Activated T-cell treated with anti-CD3 and anti-CD28 coated beads, Interleukin-2, amount 50 U/mL, for 4 hours (primary cell): ENCODE results near the gene EPN1. TPM values are rescaled to one million over a fixed set of nuclear protein-coding genes. Genes with fewer than 3 reads are reported as not detected.

ENCODE experiments used
- total RNA-seq, 3 donors: library from RNA; stranded (reverse); gene quantifications; one replicate each; pipeline ENCODE4 v1.2.1, GENCODE V29; 2021

The EPN1 gene
- total RNA-seq, 3 donors from 2014 or later: 55.0 to 61.4 (median 55.2) TPM

Other genes starting within 250 kb of the EPN1 start
- gene SHISA7, start 231.9 kb upstream of the EPN1 start, total RNA-seq: not detected
- gene ISOC2, start 213.6 kb upstream of the EPN1 start, total RNA-seq: 10 to 100 TPM; 63.2 to 65.1 (median 64.5) TPM
- not detected for gene C19orf85, start 210.5 kb upstream of the EPN1 start, total RNA-seq
- 10 to 100 TPM; 11.0 to 12.6 (median 12.1) TPM for gene ZNF628, start 198.6 kb upstream of the EPN1 start, total RNA-seq
- 10 to 100 TPM; 16.0 to 23.4 (median 17.6) TPM for gene NAT14, start 190.0 kb upstream of the EPN1 start, total RNA-seq
- under 1 TPM; 0.29 to 0.66 (median 0.38) TPM for gene SSC5D, start 186.8 kb upstream of the EPN1 start, total RNA-seq
- gene SBK2, start 138.1 kb upstream of the EPN1 start, total RNA-seq: not detected
- not detected for gene SBK3, start 129.7 kb upstream of the EPN1 start, total RNA-seq
- 10 to 100 TPM; 10.1 to 12.2 (median 11.0) TPM for gene ZNF579, start 94.4 kb upstream of the EPN1 start, total RNA-seq
- 10 to 100 TPM; 31.4 to 35.5 (median 34.4) TPM for gene FIZ1, start 75.7 kb upstream of the EPN1 start, total RNA-seq
- 10 to 100 TPM; 12.5 to 12.6 (median 12.6) TPM for gene ZNF524, start 74.9 kb upstream of the EPN1 start, total RNA-seq
- gene ZNF865, start 69.6 kb upstream of the EPN1 start, total RNA-seq: 10 to 100 TPM; 14.5 to 15.9 (median 15.4) TPM
- 1 to 10 TPM; 3.3 to 3.4 (median 3.4) TPM for gene ZNF784, start 50.7 kb upstream of the EPN1 start, total RNA-seq
- 10 to 100 TPM; 27.1 to 31.5 (median 28.5) TPM for gene ZNF580, start 34.2 kb upstream of the EPN1 start, total RNA-seq
- 10 to 100 TPM; 46.2 to 54.1 (median 52.7) TPM for gene ZNF581, start 31.6 kb upstream of the EPN1 start, total RNA-seq
- 1 to 10 TPM; 3.9 to 7.8 (median 4.8) TPM for gene CCDC106, start 27.0 kb upstream of the EPN1 start, total RNA-seq
- 100 to 1,000 TPM; 467 to 532 (median 476) TPM for gene U2AF2, start 20.2 kb upstream of the EPN1 start, total RNA-seq
- gene NLRP9, start 63.2 kb downstream of the EPN1 start, total RNA-seq: not detected
- not detected for gene RFPL4A, start 83.9 kb downstream of the EPN1 start, total RNA-seq
- gene RFPL4AL1, start 93.9 kb downstream of the EPN1 start, total RNA-seq: not detected
- under 1 TPM; 0.14 to 0.18 (median 0.18) TPM for gene NLRP11, start 156.8 kb downstream of the EPN1 start, total RNA-seq
- gene NLRP4, start 161.3 kb downstream of the EPN1 start, total RNA-seq: not detected